ENCODE data around the gene TBL1XR1. TPM values are rescaled to one million over a fixed set of nuclear protein-coding genes. Genes with fewer than 3 reads are reported as not detected.

TBL1XR1 gene
- total and polyA plus RNA-seq, 2 of the 8 experiments (the other 6 are each of a cell fraction or from before 2014, with no cell fraction given): 28.1 to 147 TPM

DNA sequence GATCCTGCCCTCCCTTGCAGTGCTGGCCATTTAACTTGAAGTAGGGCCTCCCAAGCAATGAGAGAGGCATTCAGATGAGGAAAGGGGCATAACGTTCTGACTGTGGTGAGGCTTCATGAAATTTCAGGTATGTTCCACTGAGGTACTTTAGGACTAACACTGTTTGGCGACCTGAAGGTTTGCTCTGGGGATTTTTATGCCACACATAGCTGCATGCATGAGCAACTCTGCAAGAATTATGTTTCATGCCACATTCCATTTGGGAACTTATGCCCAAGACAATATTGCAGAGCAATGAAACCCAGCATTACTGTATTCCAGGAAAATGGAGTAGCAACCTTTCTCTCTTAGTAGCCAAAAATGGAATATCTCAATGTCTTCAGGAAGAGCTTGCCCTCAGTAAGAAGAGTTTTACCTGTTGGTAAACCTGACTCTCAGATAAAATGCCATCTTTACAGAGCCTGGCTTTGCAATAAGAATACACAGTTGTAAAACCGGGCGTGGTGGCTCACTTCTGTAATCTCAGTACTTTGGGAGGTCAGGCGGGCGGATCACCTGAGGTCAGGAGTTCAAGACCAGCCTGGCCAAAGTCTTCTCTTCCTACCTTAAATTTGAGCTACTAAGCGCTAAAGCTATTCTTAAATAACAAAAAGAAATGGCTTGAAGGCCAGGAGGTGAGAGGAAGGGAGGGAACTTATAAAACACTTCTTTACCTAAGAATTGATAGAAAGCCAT, 16.7 kb upstream of the TBL1XR1 start (continued):
- TF ChIP-seq BACH1 (IDR thresholded peaks at IDR 0.05; ENCODE audit: low read length): no peak
- no peak for TF ChIP-seq SIRT6 (IDR thresholded peaks at IDR 0.05; ENCODE audit: low read length)
- no peak for TF ChIP-seq SP1 (IDR thresholded peaks at IDR 0.05; ENCODE audit: low read depth, low read length)
- no peak for TF ChIP-seq SAP30 (IDR thresholded peaks at IDR 0.05; ENCODE audit: insufficient read depth, insufficient replicate concordance, low read length)
- TF ChIP-seq, protein P1, sequence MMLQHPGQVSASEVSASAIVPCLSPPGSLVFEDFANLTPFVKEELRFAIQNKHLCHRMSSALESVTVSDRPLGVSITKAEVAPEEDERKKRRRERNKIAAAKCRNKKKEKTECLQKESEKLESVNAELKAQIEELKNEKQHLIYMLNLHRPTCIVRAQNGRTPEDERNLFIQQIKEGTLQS (IDR thresholded peaks at IDR 0.05; ENCODE audit: insufficient read depth, low read depth, low read length): no peak
- TF ChIP-seq POLR2AphosphoS5 (IDR thresholded peaks at IDR 0.05; ENCODE audit: low read depth, low read length): no peak

Data from H1 (cell line).